GM13976 (cell line): ENCODE data around the gene SLC41A2.

Experiments used
- DNase-seq: peaks from one replicate; pipeline ENCODE4 v3.0.0; 2012; ENCODE audit warnings: low spot score
- in situ Hi-C: fragments of 300-500 bp; cut with MboI; formaldehyde crosslinking; loops from one replicate; pipeline ENCODE4 v1.12.0; 2022; ENCODE audit warnings: low sequenced_read_pairs, mixed read lengths, inconsistent platforms; ENCODE audit not compliant: unreplicated experiment
- TF ChIP-seq, protein P1 (sequence below): IDR thresholded peaks from 2 replicates; pipeline ENCODE4 v1.5.1; 2012; ENCODE audit warnings: borderline replicate concordance, mild to moderate bottlenecking; ENCODE audit not compliant: insufficient read depth; ENCODE audit errors: extremely low read depth, missing control alignments, control extremely low read depth

The SLC41A2 gene

GRCh38 chr12:104930388-104931326 lies 27.4 kb downstream of the SLC41A2 start:
- TF ChIP-seq, protein P1, sequence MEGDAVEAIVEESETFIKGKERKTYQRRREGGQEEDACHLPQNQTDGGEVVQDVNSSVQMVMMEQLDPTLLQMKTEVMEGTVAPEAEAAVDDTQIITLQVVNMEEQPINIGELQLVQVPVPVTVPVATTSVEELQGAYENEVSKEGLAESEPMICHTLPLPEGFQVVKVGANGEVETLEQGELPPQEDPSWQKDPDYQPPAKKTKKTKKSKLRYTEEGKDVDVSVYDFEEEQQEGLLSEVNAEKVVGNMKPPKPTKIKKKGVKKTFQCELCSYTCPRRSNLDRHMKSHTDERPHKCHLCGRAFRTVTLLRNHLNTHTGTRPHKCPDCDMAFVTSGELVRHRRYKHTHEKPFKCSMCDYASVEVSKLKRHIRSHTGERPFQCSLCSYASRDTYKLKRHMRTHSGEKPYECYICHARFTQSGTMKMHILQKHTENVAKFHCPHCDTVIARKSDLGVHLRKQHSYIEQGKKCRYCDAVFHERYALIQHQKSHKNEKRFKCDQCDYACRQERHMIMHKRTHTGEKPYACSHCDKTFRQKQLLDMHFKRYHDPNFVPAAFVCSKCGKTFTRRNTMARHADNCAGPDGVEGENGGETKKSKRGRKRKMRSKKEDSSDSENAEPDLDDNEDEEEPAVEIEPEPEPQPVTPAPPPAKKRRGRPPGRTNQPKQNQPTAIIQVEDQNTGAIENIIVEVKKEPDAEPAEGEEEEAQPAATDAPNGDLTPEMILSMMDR: no peak
- peak; percentile 57 for DNase-seq
- in situ Hi-C loops: no loop called here

DNA sequence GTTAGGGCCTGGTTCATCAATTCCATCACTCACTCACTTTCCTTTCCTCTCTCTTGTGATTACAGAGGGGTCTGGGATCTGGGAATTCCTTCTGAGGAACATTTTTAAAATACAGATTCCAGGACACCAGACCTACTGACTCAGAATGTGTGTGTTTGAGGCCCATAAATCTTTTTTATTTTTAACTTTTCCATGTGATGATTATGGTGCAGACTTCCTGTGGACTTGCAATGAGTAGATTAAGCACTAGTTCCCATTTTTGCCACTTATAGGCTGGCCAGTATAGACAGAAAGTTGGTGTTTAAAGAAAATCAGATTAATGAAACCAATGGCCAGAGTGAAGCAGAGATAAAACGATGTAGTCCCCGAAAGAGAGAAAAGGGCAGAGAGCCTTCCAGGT lies 28.1 kb downstream of the SLC41A2 start:
- TF ChIP-seq, protein P1: no peak
- in situ Hi-C loops: no loop called here
- no peak for DNase-seq

- DNase-seq: no peak
- TF ChIP-seq, protein P1: no peak
- in situ Hi-C loops: no loop called here
Measured at GRCh38 chr12:104929368-104929767, 28.7 kb downstream of the SLC41A2 start.

DNA sequence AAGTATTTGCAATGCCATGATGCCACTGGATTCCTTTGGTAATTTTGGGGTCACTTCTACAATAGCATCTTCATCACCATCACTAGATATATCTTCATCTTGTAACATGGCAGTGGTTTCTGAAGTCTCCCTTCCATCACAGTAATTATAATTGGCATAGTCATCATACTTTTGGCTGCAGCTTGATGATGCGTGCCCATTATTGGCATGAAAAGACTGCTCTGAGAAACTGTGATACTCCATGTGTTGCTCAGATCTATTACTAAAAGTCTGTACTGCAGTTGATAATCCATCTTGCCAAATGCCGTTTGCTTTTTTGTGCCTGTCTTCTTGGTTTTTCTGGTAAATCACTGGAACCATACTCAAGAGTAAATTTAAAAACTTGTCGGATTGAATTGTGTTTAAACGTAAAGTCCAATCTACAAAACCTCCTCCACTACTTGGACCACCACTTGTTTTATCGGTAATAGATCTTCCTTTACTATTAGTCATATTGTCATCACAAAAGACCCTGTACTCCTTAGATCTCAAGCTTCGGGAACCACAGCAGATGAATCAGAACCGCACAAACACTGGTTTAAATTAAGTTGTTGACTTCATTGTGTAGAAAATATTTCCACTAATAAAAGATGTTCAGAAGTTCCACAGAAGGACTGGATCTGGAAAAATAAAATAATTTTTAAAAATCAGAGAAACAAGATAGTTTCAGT lies 29.9 kb downstream of the SLC41A2 start:
- TF ChIP-seq, protein P1: no peak
- in situ Hi-C loops: no loop called here
- DNase-seq: no peak

GRCh38 chr12:104925501-104925900 lies 32.6 kb downstream of the SLC41A2 start:
- TF ChIP-seq, protein P1: no peak
- DNase-seq: no peak
- in situ Hi-C loops: no loop called here

GRCh38 chr12:104921340-104921739 lies 36.8 kb downstream of the SLC41A2 start:
- TF ChIP-seq, protein P1: no peak
- DNase-seq: no peak
- in situ Hi-C loops: no loop called here
